ENCODE measurements around the gene CENPS. TPM values are rescaled to one million over a fixed set of nuclear protein-coding genes. Genes with fewer than 3 reads are reported as not detected.

CENPS gene
- total and polyA plus RNA-seq, 2 of the 8 experiments (the other 6 are each of a cell fraction or from before 2014, with no cell fraction given), result 7.8 to 20.3 TPM

DNA sequence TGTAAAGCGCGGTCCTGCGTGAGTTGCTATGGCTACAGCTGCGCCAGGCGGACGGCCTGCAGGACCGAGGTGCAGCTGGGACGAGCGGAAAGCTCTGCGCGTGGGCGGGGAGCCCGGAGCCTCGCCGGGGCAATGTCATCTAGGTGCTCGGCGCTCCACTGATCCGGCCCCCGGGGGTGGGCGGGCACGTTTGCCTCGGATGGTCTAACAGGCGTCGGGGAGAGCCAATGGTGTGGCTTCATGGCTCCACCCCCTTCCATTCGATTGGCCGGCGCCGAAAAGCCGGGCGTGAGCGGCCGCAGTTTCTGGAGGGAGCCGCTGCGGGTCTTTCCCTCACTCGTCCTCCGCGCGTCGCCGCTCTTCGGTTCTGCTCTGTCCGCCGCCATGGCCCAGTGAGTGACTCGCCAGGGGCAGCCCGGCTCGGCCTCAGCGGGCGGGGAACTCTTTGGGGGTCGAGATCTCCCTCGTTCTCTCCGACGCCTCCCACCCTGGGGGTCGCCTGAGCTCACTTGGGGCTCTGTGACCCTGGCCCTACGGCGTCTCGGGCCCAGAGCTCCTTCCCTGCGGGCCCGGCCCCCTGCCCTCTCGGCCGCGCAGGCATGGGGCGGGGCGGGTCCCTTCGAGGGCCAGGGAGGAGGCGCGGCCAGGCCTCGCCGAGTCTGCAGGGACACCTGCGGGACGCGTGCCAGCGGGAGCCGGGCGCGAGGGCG lies 31.3 kb upstream of the CENPS start, which contains the start of gene PGD (continued):
- TF ChIP-seq, protein P1, sequence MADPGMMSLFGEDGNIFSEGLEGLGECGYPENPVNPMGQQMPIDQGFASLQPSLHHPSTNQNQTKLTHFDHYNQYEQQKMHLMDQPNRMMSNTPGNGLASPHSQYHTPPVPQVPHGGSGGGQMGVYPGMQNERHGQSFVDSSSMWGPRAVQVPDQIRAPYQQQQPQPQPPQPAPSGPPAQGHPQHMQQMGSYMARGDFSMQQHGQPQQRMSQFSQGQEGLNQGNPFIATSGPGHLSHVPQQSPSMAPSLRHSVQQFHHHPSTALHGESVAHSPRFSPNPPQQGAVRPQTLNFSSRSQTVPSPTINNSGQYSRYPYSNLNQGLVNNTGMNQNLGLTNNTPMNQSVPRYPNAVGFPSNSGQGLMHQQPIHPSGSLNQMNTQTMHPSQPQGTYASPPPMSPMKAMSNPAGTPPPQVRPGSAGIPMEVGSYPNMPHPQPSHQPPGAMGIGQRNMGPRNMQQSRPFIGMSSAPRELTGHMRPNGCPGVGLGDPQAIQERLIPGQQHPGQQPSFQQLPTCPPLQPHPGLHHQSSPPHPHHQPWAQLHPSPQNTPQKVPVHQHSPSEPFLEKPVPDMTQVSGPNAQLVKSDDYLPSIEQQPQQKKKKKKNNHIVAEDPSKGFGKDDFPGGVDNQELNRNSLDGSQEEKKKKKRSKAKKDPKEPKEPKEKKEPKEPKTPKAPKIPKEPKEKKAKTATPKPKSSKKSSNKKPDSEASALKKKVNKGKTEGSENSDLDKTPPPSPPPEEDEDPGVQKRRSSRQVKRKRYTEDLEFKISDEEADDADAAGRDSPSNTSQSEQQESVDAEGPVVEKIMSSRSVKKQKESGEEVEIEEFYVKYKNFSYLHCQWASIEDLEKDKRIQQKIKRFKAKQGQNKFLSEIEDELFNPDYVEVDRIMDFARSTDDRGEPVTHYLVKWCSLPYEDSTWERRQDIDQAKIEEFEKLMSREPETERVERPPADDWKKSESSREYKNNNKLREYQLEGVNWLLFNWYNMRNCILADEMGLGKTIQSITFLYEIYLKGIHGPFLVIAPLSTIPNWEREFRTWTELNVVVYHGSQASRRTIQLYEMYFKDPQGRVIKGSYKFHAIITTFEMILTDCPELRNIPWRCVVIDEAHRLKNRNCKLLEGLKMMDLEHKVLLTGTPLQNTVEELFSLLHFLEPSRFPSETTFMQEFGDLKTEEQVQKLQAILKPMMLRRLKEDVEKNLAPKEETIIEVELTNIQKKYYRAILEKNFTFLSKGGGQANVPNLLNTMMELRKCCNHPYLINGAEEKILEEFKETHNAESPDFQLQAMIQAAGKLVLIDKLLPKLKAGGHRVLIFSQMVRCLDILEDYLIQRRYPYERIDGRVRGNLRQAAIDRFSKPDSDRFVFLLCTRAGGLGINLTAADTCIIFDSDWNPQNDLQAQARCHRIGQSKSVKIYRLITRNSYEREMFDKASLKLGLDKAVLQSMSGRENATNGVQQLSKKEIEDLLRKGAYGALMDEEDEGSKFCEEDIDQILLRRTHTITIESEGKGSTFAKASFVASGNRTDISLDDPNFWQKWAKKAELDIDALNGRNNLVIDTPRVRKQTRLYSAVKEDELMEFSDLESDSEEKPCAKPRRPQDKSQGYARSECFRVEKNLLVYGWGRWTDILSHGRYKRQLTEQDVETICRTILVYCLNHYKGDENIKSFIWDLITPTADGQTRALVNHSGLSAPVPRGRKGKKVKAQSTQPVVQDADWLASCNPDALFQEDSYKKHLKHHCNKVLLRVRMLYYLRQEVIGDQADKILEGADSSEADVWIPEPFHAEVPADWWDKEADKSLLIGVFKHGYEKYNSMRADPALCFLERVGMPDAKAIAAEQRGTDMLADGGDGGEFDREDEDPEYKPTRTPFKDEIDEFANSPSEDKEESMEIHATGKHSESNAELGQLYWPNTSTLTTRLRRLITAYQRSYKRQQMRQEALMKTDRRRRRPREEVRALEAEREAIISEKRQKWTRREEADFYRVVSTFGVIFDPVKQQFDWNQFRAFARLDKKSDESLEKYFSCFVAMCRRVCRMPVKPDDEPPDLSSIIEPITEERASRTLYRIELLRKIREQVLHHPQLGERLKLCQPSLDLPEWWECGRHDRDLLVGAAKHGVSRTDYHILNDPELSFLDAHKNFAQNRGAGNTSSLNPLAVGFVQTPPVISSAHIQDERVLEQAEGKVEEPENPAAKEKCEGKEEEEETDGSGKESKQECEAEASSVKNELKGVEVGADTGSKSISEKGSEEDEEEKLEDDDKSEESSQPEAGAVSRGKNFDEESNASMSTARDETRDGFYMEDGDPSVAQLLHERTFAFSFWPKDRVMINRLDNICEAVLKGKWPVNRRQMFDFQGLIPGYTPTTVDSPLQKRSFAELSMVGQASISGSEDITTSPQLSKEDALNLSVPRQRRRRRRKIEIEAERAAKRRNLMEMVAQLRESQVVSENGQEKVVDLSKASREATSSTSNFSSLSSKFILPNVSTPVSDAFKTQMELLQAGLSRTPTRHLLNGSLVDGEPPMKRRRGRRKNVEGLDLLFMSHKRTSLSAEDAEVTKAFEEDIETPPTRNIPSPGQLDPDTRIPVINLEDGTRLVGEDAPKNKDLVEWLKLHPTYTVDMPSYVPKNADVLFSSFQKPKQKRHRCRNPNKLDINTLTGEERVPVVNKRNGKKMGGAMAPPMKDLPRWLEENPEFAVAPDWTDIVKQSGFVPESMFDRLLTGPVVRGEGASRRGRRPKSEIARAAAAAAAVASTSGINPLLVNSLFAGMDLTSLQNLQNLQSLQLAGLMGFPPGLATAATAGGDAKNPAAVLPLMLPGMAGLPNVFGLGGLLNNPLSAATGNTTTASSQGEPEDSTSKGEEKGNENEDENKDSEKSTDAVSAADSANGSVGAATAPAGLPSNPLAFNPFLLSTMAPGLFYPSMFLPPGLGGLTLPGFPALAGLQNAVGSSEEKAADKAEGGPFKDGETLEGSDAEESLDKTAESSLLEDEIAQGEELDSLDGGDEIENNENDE (IDR thresholded peaks at IDR 0.05; ENCODE audit: insufficient replicate concordance, low read length), result no peak
- TF ChIP-seq TBP (IDR thresholded peaks at IDR 0.05; ENCODE audit: low read depth, low read length) (peak; percentile 91), CHD1 (IDR thresholded peaks at IDR 0.05; ENCODE audit: low read depth, low read length) (no peak), EZH2 (IDR thresholded peaks at IDR 0.05; ENCODE audit: low read depth, low read length, severe bottlenecking) (no peak), SIRT6 (IDR thresholded peaks at IDR 0.05; ENCODE audit: low read length) (no peak), EGR1 (IDR thresholded peaks at IDR 0.05; ENCODE audit: borderline replicate concordance, low read depth, low read length) (peak; percentile 99), ASH2L (IDR thresholded peaks at IDR 0.05; ENCODE audit: low read length) (peak; percentile 76), GABPA (IDR thresholded peaks at IDR 0.05; ENCODE audit: borderline replicate concordance, insufficient read depth, low read length) (no peak), JUN (IDR thresholded peaks at IDR 0.05; ENCODE audit: low read depth, low read length) (no peak), RAD21 (IDR thresholded peaks at IDR 0.05 in 1 of 2, conservative IDR thresholded peaks at IDR 0.05 in 1 of 2; ENCODE audit: low read depth in 2 of 2, low read length in 2 of 2) (no peak), NRF1 (IDR thresholded peaks at IDR 0.05; ENCODE audit: low read depth, low read length) (no peak)

All from H1 (cell line).